Upper lobe of left lung (tissue), 4 donors: ENCODE measurements around the gene TMEM132D.

Experiments
- CTCF ChIP-seq, 6 experiments: fragments of 450-650 bp in 4 of 6; fragments of 200-600 bp in 2 of 6; sonication (generic) in 2 of 6; IDR thresholded peaks; one replicate each; pipeline ENCODE4 v1.5.1; 2016 to 2019; ENCODE audit warnings: antibody characterized with exemption in 6 of 6
- EP300 ChIP-seq, 4 donors: sonication (generic); formaldehyde crosslinking; IDR thresholded peaks; one replicate each; pipeline ENCODE4 v1.5.1; 2017; ENCODE audit warnings: antibody characterized with exemption in 4 of 4, control low read depth in 2 of 4
- POLR2A ChIP-seq, 4 donors: fragments of 450-650 bp; IDR thresholded peaks; one replicate each; pipeline ENCODE4 v1.5.1; 2016 to 2017; ENCODE audit warnings: antibody characterized with exemption in 4 of 4, mild to moderate bottlenecking in 2 of 4
- POLR2AphosphoS5 ChIP-seq, 2 donors: sonication (generic); formaldehyde crosslinking; IDR thresholded peaks; one replicate each; pipeline ENCODE4 v1.5.1; 2017; ENCODE audit warnings: antibody characterized with exemption in 2 of 2

DNA sequence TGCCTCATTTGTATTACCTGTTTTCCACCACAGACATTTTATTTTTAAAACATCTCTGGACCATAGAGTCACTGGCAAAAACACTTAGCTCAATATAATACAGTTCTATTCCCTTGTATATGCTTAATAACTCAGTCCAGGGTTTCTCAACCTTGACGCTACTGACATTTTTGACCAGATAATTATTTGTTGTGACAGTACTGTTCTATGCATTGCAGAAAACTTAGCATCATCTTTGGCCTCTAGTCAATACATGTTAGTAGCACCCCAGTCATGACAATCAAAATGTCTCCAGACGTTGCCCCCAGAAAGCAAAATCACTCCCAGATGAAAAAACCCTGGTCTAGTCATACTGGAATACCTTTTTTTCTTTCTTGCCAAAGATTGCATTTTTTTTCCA is 174.7 kb downstream of the TMEM132D start:
- TF ChIP-seq CTCF (IDR thresholded peaks at IDR 0.05) (no peak), POLR2A (IDR thresholded peaks at IDR 0.05) (no peak), EP300 (IDR thresholded peaks at IDR 0.05) (no peak), POLR2AphosphoS5 (IDR thresholded peaks at IDR 0.05) (no peak)
